CD4-positive, CD25-positive, alpha-beta regulatory T cell (primary cell): Measurements from ENCODE around the gene NEB. TPM values are rescaled to one million over a fixed set of nuclear protein-coding genes. Genes with fewer than 3 reads are reported as not detected.

Experiments
- ATAC-seq, 2 donors: fragments of 150-1000 bp; cut with Tn5 transposase; one replicate each; pipeline ENCODE4 v1.10.0; 2021; ENCODE audit warnings: low read depth in 2 of 2, moderate number of reproducible peaks in 2 of 2, moderate library complexity in 1 of 2
- DNase-seq, 3 donors: peaks; one replicate each; pipeline versions ENCODE4 v3.0.0 to v3.0.0-alpha.2; 2012 to 2022; ENCODE audit warnings: mixed read lengths in 1 of 3
- H3K27ac ChIP-seq: one replicate; pipeline ENCODE4 v1.7.0; 2013; ENCODE audit warnings: mild to moderate bottlenecking, low read length; ENCODE audit not compliant: insufficient read depth, poor library complexity, severe bottlenecking
- H3K27me3 ChIP-seq: one replicate; pipeline ENCODE4 v1.7.0; 2013; ENCODE audit warnings: low read length; ENCODE audit not compliant: control insufficient read depth, insufficient read depth
- H3K36me3 ChIP-seq: one replicate; pipeline ENCODE4 v1.7.0; 2013; ENCODE audit warnings: mild to moderate bottlenecking, low read length, moderate library complexity; ENCODE audit not compliant: control insufficient read depth, insufficient read depth
- H3K4me1 ChIP-seq: 2 replicates; pipeline ENCODE4 v1.7.0; 2013; ENCODE audit warnings: mild to moderate bottlenecking, low read length; ENCODE audit not compliant: insufficient read depth, control insufficient read depth, poor library complexity, severe bottlenecking
- H3K4me3 ChIP-seq: one replicate; pipeline ENCODE4 v1.7.0; 2013; ENCODE audit warnings: low read depth, mild to moderate bottlenecking, low read length, moderate library complexity
- H3K9me3 ChIP-seq, 2 experiments: 1 replicate in 1 of 2; 2 replicates in 1 of 2; pipeline ENCODE4 v1.7.0; 2013; ENCODE audit warnings: low read length in 2 of 2, mild to moderate bottlenecking in 1 of 2, moderate library complexity in 1 of 2; ENCODE audit not compliant: control insufficient read depth in 2 of 2
- H3K27ac Mint-ChIP-seq, 3 donors: one replicate each; pipeline ENCODE4 v1.8.0; 2020 to 2022; ENCODE audit warnings: mild to moderate bottlenecking in 3 of 3, mixed read lengths in 3 of 3, moderate library complexity in 2 of 3
- H3K27me3 Mint-ChIP-seq: one replicate; pipeline ENCODE4 v1.8.0; 2022; ENCODE audit warnings: mild to moderate bottlenecking, mixed read lengths
- H3K36me3 Mint-ChIP-seq: one replicate; pipeline ENCODE4 v1.8.0; 2020; ENCODE audit warnings: mixed read lengths
- H3K4me1 Mint-ChIP-seq, 4 donors: one replicate each; pipeline ENCODE4 v1.8.0; 2020 to 2022; ENCODE audit warnings: mixed read lengths in 4 of 4, mild to moderate bottlenecking in 1 of 4
- H3K4me3 Mint-ChIP-seq, 4 donors: one replicate each; pipeline ENCODE4 v1.8.0; 2020 to 2022; ENCODE audit warnings: mild to moderate bottlenecking in 4 of 4, mixed read lengths in 4 of 4, moderate library complexity in 3 of 4
- H3K9me3 Mint-ChIP-seq, 7 donors: one replicate each; pipeline ENCODE4 v1.8.0; 2020 to 2022; ENCODE audit warnings: mixed read lengths in 7 of 7, mild to moderate bottlenecking in 3 of 7, moderate library complexity in 2 of 7
- polyA plus RNA-seq, 4 donors: library from polyadenylated mRNA; unstranded; fragments of 300-500 nt; fragmentation: Illumina TruSeq; gene quantifications; one replicate each; pipeline ENCODE4 v1.2.3, GENCODE V29; 2021
- total RNA-seq: library from RNA; stranded (reverse); gene quantifications from one replicate; pipeline ENCODE4 v1.2.3, GENCODE V29; 2022

NEB gene, protein sequence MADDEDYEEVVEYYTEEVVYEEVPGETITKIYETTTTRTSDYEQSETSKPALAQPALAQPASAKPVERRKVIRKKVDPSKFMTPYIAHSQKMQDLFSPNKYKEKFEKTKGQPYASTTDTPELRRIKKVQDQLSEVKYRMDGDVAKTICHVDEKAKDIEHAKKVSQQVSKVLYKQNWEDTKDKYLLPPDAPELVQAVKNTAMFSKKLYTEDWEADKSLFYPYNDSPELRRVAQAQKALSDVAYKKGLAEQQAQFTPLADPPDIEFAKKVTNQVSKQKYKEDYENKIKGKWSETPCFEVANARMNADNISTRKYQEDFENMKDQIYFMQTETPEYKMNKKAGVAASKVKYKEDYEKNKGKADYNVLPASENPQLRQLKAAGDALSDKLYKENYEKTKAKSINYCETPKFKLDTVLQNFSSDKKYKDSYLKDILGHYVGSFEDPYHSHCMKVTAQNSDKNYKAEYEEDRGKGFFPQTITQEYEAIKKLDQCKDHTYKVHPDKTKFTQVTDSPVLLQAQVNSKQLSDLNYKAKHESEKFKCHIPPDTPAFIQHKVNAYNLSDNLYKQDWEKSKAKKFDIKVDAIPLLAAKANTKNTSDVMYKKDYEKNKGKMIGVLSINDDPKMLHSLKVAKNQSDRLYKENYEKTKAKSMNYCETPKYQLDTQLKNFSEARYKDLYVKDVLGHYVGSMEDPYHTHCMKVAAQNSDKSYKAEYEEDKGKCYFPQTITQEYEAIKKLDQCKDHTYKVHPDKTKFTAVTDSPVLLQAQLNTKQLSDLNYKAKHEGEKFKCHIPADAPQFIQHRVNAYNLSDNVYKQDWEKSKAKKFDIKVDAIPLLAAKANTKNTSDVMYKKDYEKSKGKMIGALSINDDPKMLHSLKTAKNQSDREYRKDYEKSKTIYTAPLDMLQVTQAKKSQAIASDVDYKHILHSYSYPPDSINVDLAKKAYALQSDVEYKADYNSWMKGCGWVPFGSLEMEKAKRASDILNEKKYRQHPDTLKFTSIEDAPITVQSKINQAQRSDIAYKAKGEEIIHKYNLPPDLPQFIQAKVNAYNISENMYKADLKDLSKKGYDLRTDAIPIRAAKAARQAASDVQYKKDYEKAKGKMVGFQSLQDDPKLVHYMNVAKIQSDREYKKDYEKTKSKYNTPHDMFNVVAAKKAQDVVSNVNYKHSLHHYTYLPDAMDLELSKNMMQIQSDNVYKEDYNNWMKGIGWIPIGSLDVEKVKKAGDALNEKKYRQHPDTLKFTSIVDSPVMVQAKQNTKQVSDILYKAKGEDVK (N-terminal part only)
- total RNA-seq: 1.3 TPM
- under 1 TPM in 3 of 4 donors, not detected in 1; 0.06 to 0.26 (median 0.22) TPM for polyA plus RNA-seq

- Mint-ChIP-seq H3K27ac (peak within 1 kb of the TSS in 1 of 3 donors; percentile 52), H3K4me3 (no peak within 1 kb of the TSS), H3K27me3 (peaks cover 5% of the 10 kb centered on the region), H3K9me3 (peaks cover 0 to 4% (median 0%) of the 10 kb centered on the region in 7 donors), H3K36me3 (peaks cover 2% of the 10 kb centered on the region), H3K4me1 (peaks cover 0 to 5% (median 2%) of the 10 kb centered on the region in 4 donors)
- Histone ChIP-seq H3K4me3 (no peak within 1 kb of the TSS), H3K4me1 (no peaks in the 10 kb centered on the region), H3K27ac (no peak within 1 kb of the TSS), H3K27me3 (no peaks in the 10 kb centered on the region), H3K9me3 (no peaks in the 10 kb centered on the region), H3K36me3 (no peaks in the 10 kb centered on the region)
- no peak for ATAC-seq
- no peak for DNase-seq
Observed at GRCh38 chr2:151733771-151734672, at the start of gene NEB. Gene NEB, minus strand, starts transcription at chr2:151734476. Its CDS starts 1,320 bp downstream, at chr2:151733156.

- Mint-ChIP-seq H3K9me3 (peaks cover 0 to 11% (median 2%) of the 10 kb centered on the region in 7 donors), H3K27ac (peak overlapping the region in 2 of 3 donors; percentile 1 to 21), H3K36me3 (peaks cover 53% of the 10 kb centered on the region), H3K4me1 (peaks cover 0 to 6% (median 3%) of the 10 kb centered on the region in 4 donors), H3K27me3 (no peaks in the 10 kb centered on the region), H3K4me3 (no peak overlapping the region)
- DNase-seq: no peak
- Histone ChIP-seq H3K36me3 (peaks cover 12% of the 10 kb centered on the region), H3K9me3 (no peaks in the 10 kb centered on the region), H3K4me1 (no peaks in the 10 kb centered on the region), H3K27me3 (no peaks in the 10 kb centered on the region), H3K27ac (no peak overlapping the region), H3K4me3 (no peak overlapping the region)
- ATAC-seq: no peak
Observed at GRCh38 chr2:151783133-151783520, 48.9 kb upstream of the NEB start.

DNA sequence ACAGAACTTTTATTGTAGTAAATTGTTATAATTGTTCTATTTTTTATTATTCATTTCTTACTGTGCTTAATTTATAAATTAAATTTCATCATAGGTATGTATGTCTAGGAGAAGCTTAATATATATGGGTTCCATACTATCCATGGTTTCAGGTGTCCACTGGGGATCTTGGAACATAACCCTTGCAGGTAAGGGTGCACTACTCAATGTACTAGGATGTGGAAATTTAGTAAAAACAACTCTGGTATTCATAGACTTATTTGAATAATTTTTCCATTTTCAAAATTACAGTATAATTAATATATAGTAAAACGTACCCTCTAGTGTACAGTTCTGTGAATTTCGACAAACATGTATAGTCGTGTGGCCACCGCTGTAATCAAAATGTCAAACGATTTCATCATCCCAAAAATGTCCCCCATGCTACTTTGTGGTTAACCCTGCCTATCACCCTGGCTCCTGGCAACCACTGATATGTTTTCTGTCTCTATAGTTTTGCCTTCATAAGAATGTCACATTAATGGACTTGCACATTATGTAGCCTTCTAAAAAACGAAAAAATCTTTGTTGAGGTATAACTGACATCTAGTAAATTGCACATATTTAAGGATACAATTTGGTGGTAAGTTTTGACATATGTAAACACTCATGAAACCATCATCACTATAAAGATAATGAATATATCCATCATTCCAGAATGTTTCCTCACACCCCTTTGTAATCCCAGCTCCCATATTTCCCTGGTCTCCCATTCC, 48.3 kb upstream of the NEB start:
- Histone ChIP-seq H3K4me3 (no peak overlapping the region), H3K4me1 (no peaks in the 10 kb centered on the region), H3K27me3 (no peaks in the 10 kb centered on the region), H3K36me3 (peaks cover 12% of the 10 kb centered on the region), H3K27ac (no peak overlapping the region), H3K9me3 (no peaks in the 10 kb centered on the region)
- Mint-ChIP-seq H3K36me3 (peaks cover 54% of the 10 kb centered on the region), H3K4me1 (peaks cover 0 to 6% (median 1%) of the 10 kb centered on the region in 4 donors), H3K9me3 (peaks cover 0 to 13% (median 2%) of the 10 kb centered on the region in 7 donors), H3K27ac (peak overlapping the region in 1 of 3 donors; percentile 1), H3K27me3 (no peaks in the 10 kb centered on the region), H3K4me3 (no peak overlapping the region)
- no peak for DNase-seq
- no peak for ATAC-seq

GRCh38 chr2:151781642-151782041, 47.4 kb upstream of the NEB start:
- no peak overlapping the region for H3K4me3 ChIP-seq
- Mint-ChIP-seq H3K9me3 (peaks cover 0 to 13% (median 2%) of the 10 kb centered on the region in 7 donors), H3K27ac (no peak overlapping the region), H3K4me3 (no peak overlapping the region), H3K4me1 (peaks cover 0 to 6% (median 2%) of the 10 kb centered on the region in 4 donors), H3K36me3 (peaks cover 61% of the 10 kb centered on the region), H3K27me3 (no peaks in the 10 kb centered on the region)
- no peak overlapping the region for H3K27ac ChIP-seq
- no peaks in the 10 kb centered on the region for H3K9me3 ChIP-seq
- no peaks in the 10 kb centered on the region for H3K27me3 ChIP-seq
- H3K36me3 ChIP-seq: peaks cover 12% of the 10 kb centered on the region
- DNase-seq (no peak), ATAC-seq (no peak)
- H3K4me1 ChIP-seq: no peaks in the 10 kb centered on the region

- Mint-ChIP-seq H3K4me1 (peaks cover 0 to 6% (median 2%) of the 10 kb centered on the region in 4 donors), H3K9me3 (peaks cover 0 to 13% (median 2%) of the 10 kb centered on the region in 7 donors), H3K27me3 (no peaks in the 10 kb centered on the region), H3K27ac (no peak overlapping the region), H3K36me3 (peaks cover 68% of the 10 kb centered on the region), H3K4me3 (no peak overlapping the region)
- Histone ChIP-seq H3K36me3 (peaks cover 17% of the 10 kb centered on the region), H3K9me3 (no peaks in the 10 kb centered on the region), H3K27me3 (no peaks in the 10 kb centered on the region), H3K4me1 (no peaks in the 10 kb centered on the region), H3K27ac (no peak overlapping the region), H3K4me3 (no peak overlapping the region)
- DNase-seq (no peak), ATAC-seq (no peak)
Observed at GRCh38 chr2:151780938-151781337, 46.7 kb upstream of the NEB start.

- H3K36me3 Mint-ChIP-seq: peaks cover 54% of the 10 kb centered on the region
- H3K4me3 Mint-ChIP-seq: no peak overlapping the region
- Histone ChIP-seq H3K4me3 (no peak overlapping the region), H3K27ac (no peak overlapping the region), H3K9me3 (no peaks in the 10 kb centered on the region), H3K4me1 (no peaks in the 10 kb centered on the region), H3K27me3 (no peaks in the 10 kb centered on the region), H3K36me3 (peaks cover 7% of the 10 kb centered on the region)
- no peak for ATAC-seq
- H3K9me3 Mint-ChIP-seq: peaks cover 0 to 13% (median 2%) of the 10 kb centered on the region in 7 donors
- H3K27me3 Mint-ChIP-seq: no peaks in the 10 kb centered on the region
- H3K27ac Mint-ChIP-seq: no peak overlapping the region
- peaks cover 0 to 7% (median 5%) of the 10 kb centered on the region in 4 donors for H3K4me1 Mint-ChIP-seq
- no peak for DNase-seq
Observed at GRCh38 chr2:151777935-151778334, 43.7 kb upstream of the NEB start.
